ENCODE results near the gene ORC3. TPM values are rescaled to one million over a fixed set of nuclear protein-coding genes. Genes with fewer than 3 reads are reported as not detected.

ORC3 gene
- 10 to 100 TPM; 20.3 to 26.7 (median 24.0) TPM for polyA plus RNA-seq

GRCh38 chr6:87589693-87590416 lies at the start of gene ORC3, which contains the start of gene RARS2:
ORC3 (plus strand) TSS chr6:87590135; CDS start chr6:87590169, 34 bp downstream.
RARS2 (minus strand) TSS chr6:87589987; CDS start chr6:87589957, 30 bp downstream.
- peaks cover 0 to 5% (median 3%) of the 10 kb centered on the region in 3 donors for H3K36me3 Mint-ChIP-seq
- H3K27ac Mint-ChIP-seq = peak within 1 kb of the TSS; percentile 87 to 97 (median 94)
- no peaks in the 10 kb centered on the region for H3K9me3 Mint-ChIP-seq
- peaks cover 51 to 68% of the 10 kb centered on the region in 2 donors for H3K4me1 Mint-ChIP-seq
- H3K27me3 Mint-ChIP-seq (ENCODE audit: low read depth in 3 of 3) = peaks cover 1 to 6% (median 2%) of the 10 kb centered on the region in 3 donors
- DNase-seq = peak; percentile 91 to 92 (median 91)
- H3K4me3 Mint-ChIP-seq = peak within 1 kb of the TSS; percentile 89 to 95 (median 92)

GRCh38 chr6:87540539-87540938 lies 49.4 kb upstream of the ORC3 start:
- Mint-ChIP-seq H3K9me3 (peaks cover 0 to 2% (median 0%) of the 10 kb centered on the region in 6 donors), H3K27me3 (ENCODE audit: low read depth in 3 of 3) (no peaks in the 10 kb centered on the region), H3K27ac (peak overlapping the region in 1 of 6 donors; percentile 29), H3K36me3 (peaks cover 24 to 45% (median 39%) of the 10 kb centered on the region in 3 donors), H3K4me3 (no peak overlapping the region), H3K4me1 (peaks cover 7 to 10% of the 10 kb centered on the region in 2 donors)
- no peak for DNase-seq

- Mint-ChIP-seq H3K9me3 (peaks cover 0 to 2% (median 0%) of the 10 kb centered on the region in 6 donors), H3K27ac (no peak overlapping the region), H3K4me1 (peaks cover 7 to 10% of the 10 kb centered on the region in 2 donors), H3K36me3 (peaks cover 27 to 48% (median 39%) of the 10 kb centered on the region in 3 donors), H3K27me3 (ENCODE audit: low read depth in 3 of 3) (no peaks in the 10 kb centered on the region), H3K4me3 (no peak overlapping the region)
- no peak for DNase-seq
These were observed 48.9 kb upstream of the ORC3 start for GRCh38 chr6:87541041-87541440.

GRCh38 chr6:87541744-87542143 lies 48.2 kb upstream of the ORC3 start:
- H3K36me3 Mint-ChIP-seq = peaks cover 29 to 50% (median 39%) of the 10 kb centered on the region in 3 donors
- H3K4me1 Mint-ChIP-seq = peaks cover 7 to 10% of the 10 kb centered on the region in 2 donors
- peaks cover 0 to 2% (median 0%) of the 10 kb centered on the region in 6 donors for H3K9me3 Mint-ChIP-seq
- no peaks in the 10 kb centered on the region for H3K27me3 Mint-ChIP-seq (ENCODE audit: low read depth in 3 of 3)
- no peak for DNase-seq
- no peak overlapping the region for H3K4me3 Mint-ChIP-seq
- H3K27ac Mint-ChIP-seq = no peak overlapping the region

GRCh38 chr6:87543696-87544473 lies 46.0 kb upstream of the ORC3 start:
- peaks cover 0 to 2% (median 0%) of the 10 kb centered on the region in 6 donors for H3K9me3 Mint-ChIP-seq
- no peak overlapping the region for H3K4me3 Mint-ChIP-seq
- DNase-seq = no peak
- H3K36me3 Mint-ChIP-seq = peaks cover 27 to 52% (median 32%) of the 10 kb centered on the region in 3 donors
- no peaks in the 10 kb centered on the region for H3K27me3 Mint-ChIP-seq (ENCODE audit: low read depth in 3 of 3)
- peaks cover 0 to 2% of the 10 kb centered on the region in 2 donors for H3K4me1 Mint-ChIP-seq
- peak overlapping the region in 1 of 6 donors; percentile 50 for H3K27ac Mint-ChIP-seq

- Mint-ChIP-seq H3K27me3 (ENCODE audit: low read depth in 3 of 3) (no peaks in the 10 kb centered on the region), H3K27ac (peak overlapping the region in 2 of 6 donors; percentile 37 to 50), H3K4me1 (peaks cover under 1 to 2% of the 10 kb centered on the region in 2 donors), H3K36me3 (peaks cover 22 to 48% (median 28%) of the 10 kb centered on the region in 3 donors), H3K9me3 (peaks cover 0 to under 1% (median 0%) of the 10 kb centered on the region in 6 donors), H3K4me3 (no peak overlapping the region)
- DNase-seq = no peak
These were observed 45.5 kb upstream of the ORC3 start for GRCh38 chr6:87544474-87544735.

GRCh38 chr6:87551799-87552198 lies 38.1 kb upstream of the ORC3 start:
- Mint-ChIP-seq H3K27me3 (ENCODE audit: low read depth in 3 of 3) (no peaks in the 10 kb centered on the region), H3K9me3 (peaks cover 0 to 2% (median 0%) of the 10 kb centered on the region in 6 donors), H3K4me3 (no peak overlapping the region), H3K4me1 (peaks cover 0 to 26% of the 10 kb centered on the region in 2 donors), H3K27ac (peak overlapping the region in 4 of 6 donors; percentile 12 to 52 (median 40)), H3K36me3 (peaks cover 14 to 32% (median 22%) of the 10 kb centered on the region in 3 donors)
- DNase-seq = no peak

GRCh38 chr6:87553159-87553765 lies 36.7 kb upstream of the ORC3 start:
- Mint-ChIP-seq H3K36me3 (peaks cover 22 to 38% (median 22%) of the 10 kb centered on the region in 3 donors), H3K27me3 (ENCODE audit: low read depth in 3 of 3) (no peaks in the 10 kb centered on the region), H3K4me1 (peaks cover 0 to 30% of the 10 kb centered on the region in 2 donors), H3K27ac (peak overlapping the region in 3 of 6 donors; percentile 10 to 12 (median 10)), H3K4me3 (no peak overlapping the region), H3K9me3 (peaks cover 0 to 2% (median 0%) of the 10 kb centered on the region in 6 donors)
- no peak for DNase-seq

- H3K4me1 Mint-ChIP-seq = peaks cover 0 to 22% of the 10 kb centered on the region in 2 donors
- no peak for DNase-seq
- peaks cover 20 to 38% (median 24%) of the 10 kb centered on the region in 3 donors for H3K36me3 Mint-ChIP-seq
- H3K27ac Mint-ChIP-seq = no peak overlapping the region
- no peak overlapping the region for H3K4me3 Mint-ChIP-seq
- no peaks in the 10 kb centered on the region for H3K27me3 Mint-ChIP-seq (ENCODE audit: low read depth in 3 of 3)
- H3K9me3 Mint-ChIP-seq = peaks cover 0 to 2% (median 0%) of the 10 kb centered on the region in 6 donors
These were observed 34.4 kb upstream of the ORC3 start for GRCh38 chr6:87555506-87555905.

GRCh38 chr6:87558446-87558845 lies 31.5 kb upstream of the ORC3 start:
- no peak overlapping the region for H3K4me3 Mint-ChIP-seq
- no peaks in the 10 kb centered on the region for H3K9me3 Mint-ChIP-seq
- peaks cover 0 to 14% of the 10 kb centered on the region in 2 donors for H3K4me1 Mint-ChIP-seq
- DNase-seq = no peak
- peaks cover 14 to 44% (median 15%) of the 10 kb centered on the region in 3 donors for H3K36me3 Mint-ChIP-seq
- peaks cover 0 to 2% (median 0%) of the 10 kb centered on the region in 3 donors for H3K27me3 Mint-ChIP-seq (ENCODE audit: low read depth in 3 of 3)
- peak overlapping the region in 1 of 6 donors; percentile 45 for H3K27ac Mint-ChIP-seq

- no peak overlapping the region for H3K27ac Mint-ChIP-seq
These were observed 28.9 kb upstream of the ORC3 start for GRCh38 chr6:87561017-87561416.

GRCh38 chr6:87572021-87572420 lies 17.9 kb upstream of the ORC3 start:
- H3K27ac Mint-ChIP-seq = no peak overlapping the region
- H3K9me3 Mint-ChIP-seq = no peaks in the 10 kb centered on the region
- H3K4me1 Mint-ChIP-seq = peaks cover 39 to 59% of the 10 kb centered on the region in 2 donors
- H3K27me3 Mint-ChIP-seq (ENCODE audit: low read depth in 3 of 3) = peaks cover 0 to 1% (median 0%) of the 10 kb centered on the region in 3 donors
- DNase-seq = no peak
- H3K36me3 Mint-ChIP-seq = peaks cover 0 to 7% (median 4%) of the 10 kb centered on the region in 3 donors
- no peak overlapping the region for H3K4me3 Mint-ChIP-seq

More at GRCh38 chr6:87561017-87561416, 28.9 kb upstream of the ORC3 start:
- Mint-ChIP-seq H3K4me3 (no peak overlapping the region), H3K27me3 (ENCODE audit: low read depth in 3 of 3) (peaks cover 0 to 2% (median 0%) of the 10 kb centered on the region in 3 donors), H3K4me1 (peaks cover 0 to 7% of the 10 kb centered on the region in 2 donors), H3K36me3 (peaks cover 4 to 31% (median 14%) of the 10 kb centered on the region in 3 donors), H3K9me3 (no peaks in the 10 kb centered on the region)
- no peak for DNase-seq

GRCh38 chr6:87572883-87573282 lies 17.1 kb upstream of the ORC3 start:
- no peak overlapping the region for H3K4me3 Mint-ChIP-seq
- peaks cover 0 to 1% (median 0%) of the 10 kb centered on the region in 3 donors for H3K27me3 Mint-ChIP-seq (ENCODE audit: low read depth in 3 of 3)
- DNase-seq = no peak
- peaks cover 0 to 7% (median 7%) of the 10 kb centered on the region in 3 donors for H3K36me3 Mint-ChIP-seq
- peak overlapping the region in 3 of 6 donors; percentile 2 to 31 (median 16) for H3K27ac Mint-ChIP-seq
- H3K9me3 Mint-ChIP-seq = no peaks in the 10 kb centered on the region
- peaks cover 39 to 60% of the 10 kb centered on the region in 2 donors for H3K4me1 Mint-ChIP-seq

All from immature natural killer cell (primary cell).